GM18861 (cell line): Measurements from ENCODE around the gene OR8D4.
"Not testable (repeated sequence)": the region's sequence is repeated elsewhere in the genome, so short reads cannot be mapped to it uniquely, and the experiment has no call there.

Experiments
- ATAC-seq: cut with Tn5 transposase; IDR thresholded peaks from one replicate; pipeline ENCODE4 v1.9.1; 2021; ENCODE audit not compliant: unreplicated experiment

OR8D4 gene

DNA sequence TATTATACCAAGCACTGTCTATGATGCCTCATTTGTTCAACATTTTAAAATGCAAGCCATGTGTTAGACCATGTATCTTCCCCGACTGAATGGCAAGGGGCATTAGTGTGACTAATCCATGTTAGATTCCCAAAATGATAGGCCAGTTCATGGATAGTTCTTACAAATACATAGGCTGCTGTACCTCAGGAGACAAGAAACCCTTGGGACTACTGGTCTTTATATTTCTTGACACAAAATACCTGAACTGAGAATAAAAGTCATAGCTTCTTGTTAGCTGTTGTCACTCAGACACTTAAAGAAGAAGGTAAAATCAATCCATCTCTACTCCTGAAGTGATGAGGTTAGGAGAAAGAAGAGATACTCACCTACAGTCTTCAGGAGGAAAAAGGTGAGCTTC, at the start of gene OR8D4:
Gene OR8D4, plus strand, starts transcription at position 301 of the 400 bp plus-strand sequence. CDS start 4,265 bp downstream, outside the sequence.
- no peak for ATAC-seq

DNA sequence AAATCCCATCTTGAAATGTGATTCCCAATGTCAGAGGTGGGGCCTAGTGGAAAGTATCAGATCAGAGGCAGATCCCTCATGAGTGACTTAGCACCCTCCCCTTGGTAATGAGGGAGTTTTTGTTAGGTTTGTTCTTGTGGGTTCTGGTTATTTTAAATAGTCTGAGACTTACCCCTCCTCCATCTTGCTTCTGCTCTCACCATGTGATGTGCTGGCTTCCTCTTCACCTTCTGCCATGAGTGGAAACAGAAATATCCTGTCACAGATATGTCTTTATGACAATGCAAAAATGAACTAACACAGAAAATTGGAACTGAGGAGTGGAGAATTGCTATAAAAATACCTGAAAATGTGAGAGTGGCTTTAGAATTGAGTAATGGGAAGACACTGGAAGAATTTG, 49.6 kb upstream of the OR8D4 start:
- no peak for ATAC-seq

DNA sequence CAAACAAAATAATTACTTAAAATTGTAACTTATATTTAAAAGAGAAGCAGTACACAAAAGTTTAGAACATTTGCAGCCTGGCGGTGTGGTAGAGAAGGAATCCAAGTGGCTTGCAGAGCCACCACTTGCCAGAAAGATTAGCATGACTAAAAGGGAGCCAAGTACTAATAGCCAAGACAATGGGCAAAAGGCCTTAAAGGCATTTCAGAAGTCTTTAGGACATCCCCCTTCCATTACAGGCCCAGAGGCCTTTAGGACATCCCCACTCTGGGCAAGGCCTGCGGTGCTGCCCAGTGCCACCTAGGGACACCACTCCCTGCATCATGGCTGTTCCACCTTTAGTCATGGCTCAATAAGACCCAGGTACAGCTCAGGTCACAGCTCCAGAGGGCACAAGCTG, 48.9 kb upstream of the OR8D4 start:
- ATAC-seq = no peak

DNA sequence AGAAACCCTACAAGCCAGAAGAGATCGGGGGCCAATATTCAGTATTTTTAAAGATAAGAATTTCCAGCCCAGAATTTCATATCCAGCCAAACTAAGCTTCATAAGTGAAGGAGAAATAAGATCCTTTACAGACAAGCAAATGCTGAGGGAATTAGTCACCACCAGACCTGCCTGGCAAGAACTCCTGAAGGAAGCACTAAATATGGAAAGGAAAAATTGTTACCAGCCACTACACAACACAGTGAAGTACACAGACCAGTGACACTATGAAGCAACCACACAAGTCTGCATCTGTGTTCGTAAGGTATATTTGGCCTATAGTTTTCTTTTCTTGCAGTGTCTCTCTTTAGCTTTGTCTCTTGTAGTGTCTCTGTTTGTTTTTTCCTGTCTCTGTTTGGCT, 45.5 kb upstream of the OR8D4 start:
- ATAC-seq = no peak

DNA sequence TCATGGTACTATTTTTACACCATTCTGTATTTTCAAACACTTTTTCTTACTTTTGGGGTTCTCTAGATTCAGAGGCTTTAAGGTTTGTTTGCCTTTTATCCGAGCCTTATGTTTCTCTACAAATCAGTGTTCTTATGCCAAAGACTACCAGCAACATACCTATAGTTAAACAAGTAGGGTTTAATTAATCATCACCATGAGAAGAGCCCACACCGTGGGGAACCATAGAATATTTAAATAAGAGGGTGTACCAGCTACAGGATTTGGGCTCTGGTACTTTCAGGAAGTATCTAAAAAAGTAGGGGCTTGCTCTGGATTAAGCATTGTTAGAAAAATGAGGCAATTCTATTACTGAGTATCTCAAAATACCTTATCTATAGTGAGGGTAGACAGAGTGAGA, 42.2 kb upstream of the OR8D4 start:
- no peak for ATAC-seq

DNA sequence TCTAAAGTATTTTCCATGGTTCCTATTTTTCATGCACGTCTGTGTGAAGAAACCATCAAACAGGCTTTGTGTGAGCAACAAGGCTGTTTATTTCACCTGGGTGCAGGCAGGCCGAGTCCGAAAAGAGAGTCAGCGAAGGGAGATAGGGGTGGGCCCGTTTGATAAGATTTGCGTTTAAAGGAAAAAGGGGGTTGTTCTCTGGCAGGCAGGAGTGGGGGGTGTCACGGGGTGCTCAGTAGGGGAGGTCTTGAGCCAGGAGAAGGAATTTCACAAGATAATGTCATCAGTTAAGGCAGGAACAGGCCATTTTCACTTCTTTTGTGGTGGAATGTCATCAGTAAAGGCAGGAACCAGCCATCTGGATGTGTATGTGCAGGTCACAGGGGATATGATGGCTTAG, 36.7 kb upstream of the OR8D4 start:
- not testable (repeated sequence) for ATAC-seq

DNA sequence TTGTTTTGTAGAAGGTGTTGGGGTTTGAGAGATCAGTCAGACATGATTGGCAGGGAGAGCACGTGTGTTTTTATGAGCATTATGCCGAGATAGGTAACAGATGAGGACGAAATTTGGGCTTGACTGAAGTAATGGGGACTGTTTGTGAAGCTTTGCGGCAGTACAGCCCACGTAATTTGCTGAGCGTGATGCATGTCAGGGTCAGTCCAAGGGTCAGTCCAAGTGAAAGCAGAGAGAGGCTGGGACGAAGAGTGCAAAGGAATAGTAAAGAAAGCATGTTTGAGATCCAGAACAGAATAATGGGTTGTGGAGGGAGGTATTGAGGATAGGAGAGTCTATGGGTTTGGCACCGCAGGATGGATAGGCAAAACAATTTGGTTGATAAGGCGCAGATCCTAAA, 34.2 kb upstream of the OR8D4 start:
- ATAC-seq = not testable (repeated sequence)

DNA sequence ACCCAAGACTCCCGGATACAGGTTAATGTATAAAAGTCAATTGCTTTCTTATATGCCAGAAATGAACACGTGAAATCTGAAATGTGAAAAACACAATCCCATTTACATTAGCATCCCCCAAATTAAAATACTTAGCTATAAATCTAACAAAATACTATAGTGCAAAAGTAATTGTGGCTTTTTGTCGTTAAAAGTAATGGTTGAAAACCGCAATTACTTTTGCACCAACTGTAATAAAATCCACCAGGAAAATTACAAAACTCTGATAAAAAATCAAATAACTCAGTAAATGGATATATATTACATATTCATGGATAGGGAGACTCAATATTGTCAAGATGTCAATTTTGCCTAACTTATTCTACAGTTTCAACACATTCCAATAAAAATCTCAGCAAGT, 21.1 kb upstream of the OR8D4 start:
- no peak for ATAC-seq

DNA sequence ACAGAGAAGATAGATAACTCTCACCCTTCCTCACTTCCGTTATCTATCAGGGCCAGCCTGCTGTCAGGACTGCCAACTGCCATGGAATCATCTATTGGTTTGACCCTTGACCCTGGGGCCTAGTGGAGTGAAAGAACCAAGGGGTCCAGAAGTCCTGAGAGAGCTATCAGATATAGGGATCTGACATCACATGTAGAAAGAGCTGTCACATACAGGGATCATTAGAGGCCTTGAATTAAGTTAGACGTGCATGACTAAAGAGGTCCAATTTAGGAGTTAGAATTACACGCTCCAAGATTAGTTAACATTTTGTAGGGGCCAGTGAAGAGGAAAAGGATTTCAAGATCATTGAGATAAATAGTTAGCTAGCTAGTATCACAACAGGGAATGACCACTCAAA, 16.4 kb upstream of the OR8D4 start, which contains the start of gene TMEM225:
Gene TMEM225, minus strand, starts transcription at position 101 of the 400 bp plus-strand sequence. CDS start 245 bp downstream, outside the sequence.
- no peak for ATAC-seq

DNA sequence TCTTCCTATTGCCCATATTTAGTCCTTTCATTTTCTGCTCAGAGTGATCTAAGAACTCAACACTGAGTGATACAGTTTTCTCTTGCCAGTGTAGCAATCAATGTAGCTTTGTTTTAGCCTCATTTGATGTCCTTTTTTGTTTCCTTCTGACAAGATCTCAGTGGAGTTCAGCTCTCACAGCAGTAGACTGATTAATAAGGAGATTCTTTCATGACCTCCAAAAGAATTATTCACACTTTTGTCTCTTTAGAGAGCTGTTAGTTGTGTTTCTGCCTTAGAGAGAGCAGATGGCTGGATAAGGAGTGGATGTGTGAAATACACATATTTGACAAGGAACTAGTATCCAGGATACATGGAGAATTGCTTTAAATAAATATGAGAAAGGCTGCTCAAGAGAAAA, 9.9 kb upstream of the OR8D4 start:
- no peak for ATAC-seq

DNA sequence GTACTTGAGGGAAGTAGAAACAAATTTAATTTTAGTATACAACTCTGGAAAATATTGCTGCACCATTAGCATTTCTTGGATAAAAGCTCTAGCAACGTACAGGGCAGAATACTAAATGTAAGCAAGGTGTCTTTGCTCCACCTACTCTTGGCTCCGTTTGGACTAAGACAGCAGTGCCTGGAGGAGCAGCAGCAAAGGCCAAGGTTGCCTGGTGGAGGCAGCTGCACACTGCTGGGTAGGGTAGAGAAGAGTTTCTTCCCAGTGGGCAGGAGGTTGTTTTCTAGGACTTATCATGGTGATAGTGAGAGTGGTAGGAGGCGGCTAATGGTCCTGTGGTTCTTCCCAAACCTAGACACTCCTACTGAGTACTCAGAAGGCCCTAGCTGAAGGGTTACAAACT, 2.2 kb upstream of the OR8D4 start:
- no peak for ATAC-seq

DNA sequence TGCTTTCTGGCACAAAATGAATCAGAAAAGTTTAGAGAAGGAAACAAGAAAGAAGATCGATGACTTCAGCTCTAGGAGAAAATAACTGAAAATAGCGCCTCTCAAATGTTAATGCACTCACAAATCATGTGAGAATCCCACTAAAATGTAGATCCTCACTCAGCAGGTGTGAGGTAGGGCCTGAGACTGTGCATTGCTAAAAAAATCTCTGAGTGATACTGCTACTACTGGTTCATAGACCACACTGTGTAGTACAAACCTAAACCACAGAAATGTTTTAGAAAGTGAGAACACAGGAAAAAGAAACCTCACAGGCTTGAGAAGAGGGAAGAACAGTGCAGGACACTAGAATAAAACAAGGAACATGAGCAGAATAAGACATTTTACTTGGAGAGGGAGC, 2.0 kb downstream of the OR8D4 start:
- ATAC-seq = no peak

DNA sequence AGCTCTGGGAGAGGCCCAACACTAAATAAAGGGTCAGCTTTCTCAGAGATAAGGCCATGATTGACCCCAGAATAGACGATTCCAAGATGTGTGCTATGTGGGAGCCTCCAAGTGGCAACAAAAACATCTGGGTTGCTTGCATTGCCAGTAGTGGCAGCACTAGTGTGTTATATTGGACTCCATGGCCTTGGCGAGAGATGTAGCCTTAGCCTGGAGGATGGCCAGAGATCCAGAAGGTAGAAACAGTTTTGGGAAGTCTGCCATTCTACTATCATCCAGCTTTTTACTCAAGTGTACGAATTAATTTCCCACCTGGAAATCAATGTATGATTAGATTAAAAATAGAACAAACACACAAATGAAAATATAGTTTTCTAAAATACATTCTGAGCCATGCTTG, 3.0 kb downstream of the OR8D4 start:
- ATAC-seq = no peak

DNA sequence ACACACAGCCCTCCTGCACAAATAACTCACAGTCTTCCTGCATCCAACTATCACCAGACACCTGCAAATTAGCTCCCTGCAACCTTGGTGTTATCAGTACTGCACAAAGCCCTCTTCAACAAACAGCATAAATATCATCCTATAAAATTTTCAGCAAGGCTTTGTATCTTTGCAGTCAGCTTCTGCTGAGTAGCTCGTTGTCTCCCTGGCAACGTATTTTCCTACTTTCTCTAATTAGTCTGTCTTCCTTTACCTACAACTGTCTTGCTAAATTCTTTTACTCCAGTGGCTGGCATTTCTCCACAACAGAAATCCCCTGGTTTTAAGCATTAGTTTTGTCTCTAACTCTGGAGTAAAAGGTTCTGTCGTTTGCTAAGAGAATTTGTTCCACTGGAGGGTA, 3.9 kb downstream of the OR8D4 start:
- ATAC-seq = no peak

DNA sequence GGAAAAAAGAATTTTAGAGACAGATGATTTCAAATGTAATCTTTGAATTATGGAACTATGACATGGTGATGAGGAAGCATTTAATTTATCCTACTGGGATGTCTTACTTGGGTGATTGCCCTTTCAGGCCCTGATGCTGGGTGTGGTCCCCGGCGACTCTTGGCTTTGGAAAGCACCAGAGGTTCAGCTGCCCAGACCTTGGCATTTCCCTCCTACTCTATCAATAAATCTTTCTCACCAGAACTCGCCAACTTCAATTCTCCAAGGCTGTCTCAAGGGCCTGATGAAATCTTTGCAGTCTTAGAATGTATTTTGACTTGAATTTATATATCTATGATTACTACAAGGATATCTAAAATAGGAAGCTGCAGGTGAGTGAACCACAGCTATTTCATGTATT, 19.0 kb downstream of the OR8D4 start:
- no peak for ATAC-seq

DNA sequence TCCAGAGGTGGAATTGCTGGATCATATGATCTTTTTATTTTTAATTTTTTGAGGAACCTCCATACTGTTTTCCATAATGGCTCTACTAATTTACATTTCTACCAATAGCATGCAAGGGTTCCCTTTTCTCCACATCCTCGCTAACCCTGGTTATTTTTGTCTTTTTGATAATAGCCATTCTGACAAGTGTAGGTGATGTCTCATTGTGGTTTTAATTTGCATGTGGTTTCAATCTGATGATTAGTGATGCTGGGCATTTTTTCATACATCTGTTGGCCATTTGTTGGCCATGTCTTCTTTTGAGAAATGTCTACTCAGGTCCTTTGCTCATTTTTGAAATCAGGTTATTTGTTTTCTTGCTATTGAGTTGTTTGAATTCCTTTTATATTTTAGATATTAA, 22.1 kb downstream of the OR8D4 start:
- no peak for ATAC-seq

DNA sequence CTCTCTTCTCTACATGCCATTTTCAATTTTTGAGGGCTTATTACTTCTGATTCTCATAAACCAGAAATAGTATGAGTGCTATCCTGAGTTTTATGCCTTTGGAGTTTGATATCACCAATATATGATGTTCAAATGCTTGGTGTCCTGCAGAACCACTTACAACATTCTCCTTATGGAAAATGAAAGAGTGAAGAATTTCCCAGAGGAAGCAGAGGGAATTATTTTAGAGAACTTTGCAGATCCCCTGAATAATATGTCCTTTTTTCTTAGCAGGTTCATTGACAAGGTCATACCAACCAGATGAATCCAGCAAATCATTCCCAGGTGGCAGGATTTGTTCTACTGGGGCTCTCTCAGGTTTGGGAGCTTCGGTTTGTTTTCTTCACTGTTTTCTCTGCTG, 37.4 kb downstream of the OR8D4 start, which contains the start of gene OR4D5:
Gene OR4D5, plus strand, starts transcription at position 301 of the 400 bp plus-strand sequence. Its CDS starts 0 bp downstream, at position 301.
- no peak for ATAC-seq

DNA sequence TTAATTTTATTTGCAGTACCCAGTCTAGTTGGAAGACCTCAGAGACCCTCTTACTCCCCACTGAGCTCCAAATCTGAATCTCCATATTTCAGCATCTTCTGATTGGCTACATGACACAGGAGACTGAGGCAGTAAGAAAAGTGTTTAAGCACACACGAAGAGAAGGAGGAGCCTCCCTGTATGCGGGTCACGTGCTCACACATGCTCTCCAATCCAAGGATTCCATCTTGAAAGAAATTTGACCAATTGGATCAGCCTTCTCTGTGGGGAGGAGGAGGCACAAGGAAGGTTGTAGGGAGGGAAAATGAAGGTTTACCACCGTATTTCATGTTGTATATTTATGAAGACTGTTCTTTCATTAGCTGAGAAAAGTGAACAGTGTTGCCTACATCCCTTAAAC, 40.4 kb downstream of the OR8D4 start:
- ATAC-seq = no peak

DNA sequence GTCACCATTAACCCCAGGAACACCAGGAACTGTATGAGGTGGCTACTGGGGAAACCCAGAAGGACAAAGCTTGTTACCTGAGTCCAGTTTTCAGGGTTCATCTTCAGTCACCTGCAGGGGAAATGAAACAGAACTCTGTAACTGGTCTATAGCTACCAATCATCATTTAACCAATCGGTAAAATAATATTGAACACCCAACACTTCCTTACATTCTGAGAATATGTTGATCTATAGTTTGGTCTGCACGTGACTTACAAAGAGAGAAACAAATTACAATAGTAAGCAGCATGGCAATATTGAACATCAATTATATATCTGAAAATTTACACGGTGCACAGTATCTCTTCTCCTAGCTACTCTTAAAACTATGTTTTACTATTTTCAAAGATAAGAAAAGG, 41.8 kb downstream of the OR8D4 start, which contains the start of gene OR6T1:
Gene OR6T1, minus strand, starts transcription at position 101 of the 400 bp plus-strand sequence. Its CDS starts 0 bp downstream, at position 101.
- no peak for ATAC-seq

DNA sequence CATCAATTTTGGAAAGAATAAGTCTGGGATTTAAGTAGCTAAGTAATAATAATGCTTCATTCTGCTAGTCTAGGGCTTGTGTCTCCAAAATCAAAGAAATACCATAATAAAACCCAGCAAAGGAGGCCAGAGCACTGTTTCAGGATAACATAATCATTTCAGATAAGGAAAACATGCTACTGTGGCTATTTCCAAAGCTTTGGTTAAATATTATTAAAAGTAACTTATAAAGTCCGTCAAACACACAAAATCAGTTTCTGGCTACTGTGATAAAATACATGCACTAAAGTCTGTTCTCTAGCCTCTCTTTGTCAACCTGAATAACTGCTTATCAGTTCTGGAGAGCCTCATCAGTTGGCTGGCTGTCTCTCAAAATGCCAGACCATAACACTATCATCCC, 43.2 kb downstream of the OR8D4 start:
- ATAC-seq = no peak

DNA sequence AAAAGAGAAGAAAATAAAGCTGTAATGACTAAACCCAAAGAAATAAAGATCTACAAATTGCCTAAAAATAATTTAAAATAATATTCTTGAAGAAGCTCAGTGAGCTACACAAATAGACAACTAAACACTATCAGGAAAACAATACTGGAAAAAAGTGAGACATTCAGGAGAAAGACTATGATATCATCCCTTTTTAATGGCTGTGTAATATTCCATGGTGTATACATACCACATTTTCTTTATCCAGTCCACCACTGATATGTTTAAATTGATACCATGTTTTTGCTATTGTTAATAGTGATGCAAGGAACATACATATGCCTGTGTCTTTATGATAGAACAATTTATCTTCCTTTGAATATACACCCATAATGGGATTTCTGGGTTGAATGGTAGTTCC, 54.8 kb downstream of the OR8D4 start:
- ATAC-seq = no peak
